Activated gamma-delta T cell (primary cell): ENCODE measurements around the gene GRID2.

Experiments
- DNase-seq: peaks from one replicate; lab custom pipeline; 2025; lab: John Stamatoyannopoulos, UW

GRID2 gene

DNA sequence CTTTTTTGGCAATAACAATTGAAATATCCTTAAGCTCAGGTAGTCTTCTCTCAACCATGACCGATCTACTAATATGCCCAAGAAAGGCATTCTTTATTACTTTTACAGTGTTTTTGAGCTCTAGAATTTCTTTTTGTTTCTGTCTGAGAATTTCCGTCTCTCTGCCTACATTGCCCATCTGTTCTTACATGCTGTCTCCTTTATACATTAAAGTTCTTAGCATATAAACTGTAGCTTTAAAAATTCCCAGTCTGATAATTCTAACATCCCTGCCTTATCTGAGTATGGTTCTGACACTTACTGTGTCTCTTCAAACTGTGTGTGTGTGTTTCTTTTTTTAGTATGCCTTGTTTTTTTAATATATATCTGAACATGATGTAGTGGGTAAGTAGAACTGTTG is 658.1 kb downstream of the GRID2 start:
- DNase-seq = no peak

DNA sequence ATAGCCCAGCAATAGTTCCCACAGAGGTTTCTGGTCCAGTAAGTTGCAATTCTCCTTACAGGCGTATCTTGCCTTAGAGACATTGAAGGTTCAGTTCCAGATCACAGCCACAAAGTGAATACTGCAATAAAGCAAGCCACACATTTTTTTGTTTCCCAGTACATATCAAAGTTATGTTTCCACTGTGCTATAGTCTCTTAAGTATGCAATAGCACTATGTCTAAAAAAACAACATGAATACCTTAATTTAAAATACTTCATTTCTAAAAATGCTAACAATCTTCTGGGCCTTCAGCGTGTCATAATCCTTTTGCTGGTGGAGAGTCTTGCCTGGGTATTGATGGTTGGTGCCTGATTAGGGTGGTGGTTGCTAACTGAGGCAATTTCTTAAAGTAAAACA is 659.1 kb downstream of the GRID2 start:
- no peak for DNase-seq

DNA sequence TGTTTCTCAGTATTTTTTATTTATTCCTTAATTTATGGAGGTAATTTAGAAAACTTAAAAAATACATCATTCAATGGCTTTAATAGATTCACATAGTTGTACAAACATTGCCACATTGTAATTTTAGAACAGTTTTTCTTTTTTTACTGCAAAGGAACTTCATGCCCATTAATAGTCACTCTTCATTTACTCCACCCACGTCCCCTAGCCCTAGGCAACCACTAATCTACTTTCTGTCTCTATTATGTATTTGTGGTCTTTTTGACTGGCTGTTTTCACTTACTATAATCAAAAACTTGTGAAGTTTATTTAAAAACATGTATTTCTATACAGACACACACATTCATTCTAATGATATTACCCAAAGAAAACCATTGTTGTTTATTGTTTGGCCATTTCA is 664.8 kb downstream of the GRID2 start:
- no peak for DNase-seq

DNA sequence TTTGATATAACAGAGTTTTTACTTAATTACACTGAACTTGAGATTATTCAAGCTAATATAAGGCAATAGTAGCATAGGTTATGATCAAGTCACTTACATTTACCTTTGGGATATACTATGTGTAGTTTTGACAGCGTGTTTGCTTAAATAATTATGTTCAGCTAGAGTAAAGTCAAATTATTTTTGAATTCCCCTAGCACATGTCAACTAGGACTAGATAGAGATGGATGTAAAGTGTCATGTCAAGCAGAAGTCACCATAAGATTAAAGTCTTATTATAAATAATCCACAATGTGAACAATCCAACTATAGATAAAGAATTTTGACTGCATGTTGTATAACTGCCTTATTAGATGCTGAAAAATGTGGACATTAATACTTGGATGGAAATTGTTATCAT is 665.2 kb downstream of the GRID2 start:
- no peak for DNase-seq

DNA sequence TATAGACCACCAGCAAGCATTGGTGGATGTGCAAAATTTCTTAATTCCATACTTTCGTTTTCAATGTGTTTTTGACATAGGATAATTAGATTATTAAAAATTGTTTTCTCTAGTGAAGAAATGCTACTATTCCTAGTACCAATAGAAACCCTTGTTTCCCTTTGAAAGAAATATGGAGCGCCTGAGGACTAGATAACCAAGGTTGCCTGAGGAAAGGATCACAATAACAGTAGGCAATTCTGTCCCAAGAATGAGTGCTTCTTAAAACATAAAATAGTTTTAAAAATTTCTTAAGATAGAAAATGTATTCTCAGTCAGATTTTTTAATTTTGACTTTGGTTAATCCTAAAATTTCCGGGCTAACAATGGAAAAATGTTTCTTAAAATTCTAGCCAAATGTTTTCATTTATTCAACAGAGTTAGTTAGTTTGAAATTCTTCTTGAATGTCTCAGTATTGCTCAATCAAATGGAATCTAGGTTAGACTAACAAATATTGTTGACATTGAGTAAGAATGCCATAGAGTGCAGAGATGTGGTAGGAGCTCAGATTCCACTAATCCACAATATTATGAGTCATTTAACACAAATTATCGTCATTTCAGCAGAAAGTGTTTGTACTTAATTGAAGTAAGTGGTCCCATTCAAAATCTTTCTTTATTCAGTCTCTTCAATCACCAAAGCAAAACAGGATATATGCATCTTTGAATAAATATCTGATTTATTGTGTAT is 666.0 kb downstream of the GRID2 start:
- DNase-seq = no peak

DNA sequence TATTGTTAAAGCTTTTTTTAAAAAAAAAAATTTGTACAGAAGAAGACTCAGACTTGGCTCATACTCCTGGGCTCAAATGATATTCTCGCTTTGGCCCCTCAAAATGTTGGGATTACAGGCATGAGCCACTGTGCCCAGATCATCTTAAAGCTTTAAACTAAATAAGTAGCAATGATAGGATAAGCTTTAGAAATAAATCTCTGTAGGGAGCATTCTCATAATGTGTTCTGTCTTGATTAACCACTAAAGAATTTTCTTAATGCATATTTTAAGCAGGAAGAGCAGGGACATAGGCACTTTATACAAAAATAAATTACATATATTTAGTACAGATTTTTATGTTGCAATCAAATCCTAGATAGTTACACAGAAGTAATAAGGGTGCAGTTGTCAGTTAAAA is 667.2 kb downstream of the GRID2 start:
- DNase-seq = no peak

DNA sequence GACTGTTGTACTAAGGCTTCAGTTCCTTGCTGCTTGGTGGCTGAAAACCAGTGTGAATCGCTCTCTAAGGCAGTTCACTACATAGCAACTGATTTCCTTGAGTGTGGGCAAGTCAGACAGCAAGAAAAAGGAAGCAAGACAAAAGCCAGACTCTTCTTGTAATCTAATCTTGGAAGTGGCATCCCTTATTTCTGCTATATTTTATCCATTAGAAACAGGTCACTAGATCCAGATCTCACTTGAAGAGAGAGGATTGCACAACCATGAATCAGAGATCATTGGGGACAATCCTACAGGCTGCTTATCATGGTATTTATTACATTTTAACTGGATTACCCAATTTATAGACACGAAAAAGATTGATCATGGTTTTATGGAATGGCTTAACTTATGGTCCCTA is 684.5 kb downstream of the GRID2 start:
- DNase-seq = no peak

DNA sequence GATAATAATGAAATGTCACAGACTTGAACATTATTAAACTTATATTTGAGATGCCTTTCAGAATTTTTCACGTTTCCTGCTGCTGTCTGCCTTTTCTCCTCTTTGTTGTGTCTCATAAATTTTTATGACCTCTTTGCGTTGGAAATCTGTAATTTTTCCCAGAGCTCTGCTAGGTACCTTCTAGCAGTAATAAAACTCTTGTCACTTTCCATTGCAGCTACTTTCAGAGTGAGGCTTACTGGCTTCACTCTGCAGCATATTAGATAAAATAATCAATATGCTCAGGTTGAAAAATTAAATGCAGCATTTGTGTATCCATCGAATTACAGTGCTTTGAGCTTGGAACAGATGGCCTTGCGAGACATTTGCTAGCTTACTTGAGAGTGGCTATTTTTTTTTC is 689.0 kb downstream of the GRID2 start:
- DNase-seq = no peak

DNA sequence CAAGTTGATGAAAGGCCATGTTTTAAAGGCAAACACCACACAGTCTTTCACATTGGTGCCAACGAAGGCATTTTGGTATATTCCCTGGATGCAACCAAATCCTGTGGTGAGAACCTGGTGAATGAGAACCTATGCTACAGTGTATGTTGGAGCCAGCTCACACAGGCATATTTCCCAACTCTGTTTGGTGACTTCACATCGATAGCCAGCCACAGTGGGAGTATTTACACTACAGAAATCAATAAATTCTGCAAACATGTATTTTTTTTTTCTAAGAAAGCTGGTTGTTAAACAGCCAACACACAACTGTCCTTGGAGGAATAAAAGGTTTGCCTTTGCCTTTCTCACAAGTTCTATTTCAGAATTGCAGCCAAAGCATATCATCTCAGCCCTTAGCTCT is 691.0 kb downstream of the GRID2 start:
- DNase-seq = no peak

DNA sequence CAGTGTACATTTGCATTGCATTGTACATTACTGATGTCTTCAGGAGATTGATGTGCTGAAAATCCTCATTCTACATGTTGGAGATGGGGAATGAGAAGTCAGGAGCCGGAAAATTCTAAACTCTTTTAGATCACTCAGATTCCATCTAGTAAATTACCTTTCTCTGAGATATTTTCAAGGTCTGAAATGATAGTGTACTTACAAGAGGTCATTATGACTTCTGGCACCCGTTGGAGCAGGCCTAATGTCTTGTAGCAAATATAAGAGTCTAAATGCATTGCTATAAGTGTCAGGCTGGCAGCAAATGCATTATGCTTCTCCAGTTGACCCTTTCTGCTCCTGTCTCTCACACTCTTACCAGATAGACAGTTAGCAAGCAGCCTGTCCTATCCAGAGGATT is 692.8 kb downstream of the GRID2 start:
- DNase-seq = no peak

DNA sequence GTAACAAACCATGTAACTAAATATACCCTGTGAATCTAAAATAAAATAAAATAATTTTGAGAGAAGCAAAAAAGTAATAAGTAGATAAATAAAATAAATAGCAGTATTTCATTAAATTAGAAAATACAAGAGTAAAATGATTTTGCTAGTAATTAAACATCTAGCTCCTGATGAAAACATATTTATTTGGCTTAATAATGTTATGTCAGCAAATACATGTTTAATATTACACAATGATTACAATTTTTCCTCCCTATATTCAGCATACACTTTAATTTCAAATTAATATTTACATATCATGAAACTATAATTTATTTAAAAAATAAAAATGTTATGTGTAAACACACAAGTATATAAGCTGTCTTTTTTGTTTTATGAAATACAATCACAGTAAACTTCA is 697.1 kb downstream of the GRID2 start:
- no peak for DNase-seq

DNA sequence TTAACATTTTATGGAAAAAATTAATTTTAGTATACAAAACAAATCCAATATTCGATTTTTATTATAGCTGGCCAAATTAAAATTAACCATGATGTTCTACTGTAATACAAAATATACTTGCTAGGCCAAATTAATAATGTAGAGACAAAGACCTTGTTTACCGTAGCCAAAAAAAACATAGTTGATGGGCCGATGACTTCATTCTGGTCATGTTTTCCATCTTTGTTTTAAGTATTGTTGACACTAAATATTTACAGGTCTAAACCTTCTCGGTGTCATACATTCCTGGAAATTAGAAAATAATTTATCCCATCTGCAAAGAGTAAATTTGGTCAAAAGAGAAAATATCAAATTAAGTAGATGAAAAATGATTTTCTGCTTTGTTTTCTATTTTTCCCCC is 698.5 kb downstream of the GRID2 start:
- no peak for DNase-seq

DNA sequence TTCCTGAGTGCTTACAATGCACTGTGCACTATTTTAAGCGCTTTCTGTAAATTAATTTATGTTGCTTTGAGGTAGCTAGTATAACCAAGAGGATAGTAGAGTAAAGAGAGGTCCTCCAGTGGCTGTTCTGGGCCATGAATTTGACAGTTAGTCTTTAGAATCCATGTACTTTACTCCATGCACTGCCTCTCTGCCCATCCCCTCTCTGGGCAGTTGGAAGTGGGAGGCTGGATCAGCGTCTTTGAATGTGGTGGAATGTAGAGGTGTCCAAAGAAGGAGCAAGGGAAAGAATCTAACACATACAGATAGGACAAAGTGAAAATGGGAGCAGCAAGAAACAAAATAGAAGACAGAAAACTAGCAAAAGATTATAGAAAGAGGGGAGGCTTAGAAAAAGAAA is 712.6 kb downstream of the GRID2 start:
- DNase-seq = no peak

DNA sequence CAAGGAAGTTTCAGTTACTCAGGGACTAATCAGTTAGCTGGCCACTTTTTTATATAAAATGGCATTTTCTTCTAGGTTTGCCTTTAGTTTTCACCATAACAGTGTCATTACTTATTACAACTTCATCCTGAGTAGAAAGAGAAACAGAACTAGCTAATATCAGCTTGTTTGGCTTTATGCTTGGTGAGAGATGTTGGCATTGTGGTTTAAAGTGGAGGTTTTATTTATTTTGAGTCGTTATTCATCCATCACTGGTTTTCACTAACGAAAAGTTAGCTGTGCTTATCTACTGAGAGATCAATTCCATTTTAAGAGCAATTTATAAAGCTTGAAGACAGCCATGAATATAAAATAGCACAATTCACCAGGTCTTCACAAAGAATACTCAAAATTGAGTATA is 714.5 kb downstream of the GRID2 start:
- no peak for DNase-seq

DNA sequence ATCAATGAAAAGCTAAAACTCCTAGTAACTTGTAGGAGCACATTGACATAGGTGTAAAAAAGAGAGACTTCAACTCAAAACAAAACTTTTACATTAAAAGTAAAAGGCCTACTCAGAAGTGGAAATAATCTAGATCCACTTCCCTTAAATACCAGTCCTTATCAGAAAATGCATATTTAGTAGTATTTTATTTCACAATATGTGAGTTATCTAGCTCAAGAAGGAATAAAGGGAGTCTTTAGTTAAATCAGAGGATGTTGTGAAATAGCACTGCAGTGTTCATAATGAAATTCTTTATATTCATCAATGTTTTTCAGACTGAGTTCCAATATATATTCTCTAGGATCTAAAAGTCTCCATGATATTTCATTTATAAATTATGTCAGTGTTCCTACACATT is 715.0 kb downstream of the GRID2 start:
- no peak for DNase-seq

DNA sequence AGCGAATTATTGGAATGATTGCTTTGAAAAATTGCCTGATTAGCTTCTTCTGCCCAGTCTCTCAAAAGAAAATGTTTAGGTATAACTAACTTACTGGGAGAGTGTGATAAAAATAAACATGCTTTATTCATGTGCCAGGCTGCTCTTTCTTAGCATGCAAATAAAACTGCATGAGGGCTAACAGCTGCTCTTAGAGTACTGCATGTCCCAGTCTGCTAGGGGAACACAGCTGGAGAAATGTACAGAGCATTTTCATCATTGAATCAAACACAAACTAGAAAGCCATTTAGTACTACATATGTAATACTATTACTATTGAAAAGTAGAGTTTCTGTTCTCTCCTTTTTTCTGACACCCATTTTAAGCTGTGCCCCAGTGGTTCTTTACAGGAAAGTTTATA is 726.0 kb downstream of the GRID2 start:
- no peak for DNase-seq

DNA sequence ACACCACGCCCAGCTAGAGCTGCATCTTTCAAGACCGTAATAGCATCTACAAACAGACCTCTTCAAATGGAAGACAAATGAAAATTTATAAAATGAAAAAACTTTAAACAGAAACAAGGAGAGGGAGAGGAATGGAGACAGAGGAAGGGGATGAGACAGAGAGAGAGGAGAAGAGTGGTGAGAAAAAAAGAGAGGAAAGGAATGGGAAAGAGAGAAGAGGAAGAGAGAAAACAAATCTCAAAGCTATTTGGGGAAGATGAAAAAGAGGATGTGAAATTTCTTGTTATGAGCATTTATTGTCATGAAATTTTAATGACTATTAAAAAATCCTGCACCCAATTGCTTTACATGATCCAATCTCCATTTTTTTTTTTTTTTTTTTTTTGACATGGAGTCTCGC is 726.9 kb downstream of the GRID2 start:
- DNase-seq = no peak

DNA sequence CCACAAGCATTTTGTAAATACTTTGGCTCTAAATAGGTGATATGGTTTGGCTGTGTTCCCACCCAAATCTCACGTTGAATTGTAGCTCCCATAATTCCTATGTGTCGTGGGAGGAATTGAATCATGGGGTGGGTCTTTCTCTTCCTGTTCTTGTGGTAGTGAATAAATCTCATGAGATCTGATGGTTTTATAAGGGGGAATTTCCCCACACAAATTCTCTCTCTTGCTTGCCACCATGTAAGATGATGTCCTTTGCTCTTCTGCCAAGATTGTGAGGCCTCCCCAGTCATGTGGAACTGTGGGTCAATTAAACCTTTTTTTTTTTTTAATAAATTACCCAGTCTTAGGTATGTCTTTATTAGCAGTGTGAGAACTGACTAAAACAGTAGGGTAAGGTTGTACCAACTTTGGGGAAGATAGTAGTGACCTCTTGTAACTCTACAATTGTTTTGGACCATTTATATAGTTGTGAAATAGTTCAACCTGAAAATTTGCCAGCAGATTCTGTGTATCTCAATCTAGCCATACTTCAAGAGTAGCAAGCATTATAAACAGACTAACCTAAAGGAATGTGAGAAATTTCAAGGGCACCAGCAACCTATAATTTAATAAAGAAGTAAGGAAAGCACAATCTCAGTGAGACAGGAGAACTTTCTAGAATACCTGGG is 727.8 kb downstream of the GRID2 start:
- DNase-seq = no peak

DNA sequence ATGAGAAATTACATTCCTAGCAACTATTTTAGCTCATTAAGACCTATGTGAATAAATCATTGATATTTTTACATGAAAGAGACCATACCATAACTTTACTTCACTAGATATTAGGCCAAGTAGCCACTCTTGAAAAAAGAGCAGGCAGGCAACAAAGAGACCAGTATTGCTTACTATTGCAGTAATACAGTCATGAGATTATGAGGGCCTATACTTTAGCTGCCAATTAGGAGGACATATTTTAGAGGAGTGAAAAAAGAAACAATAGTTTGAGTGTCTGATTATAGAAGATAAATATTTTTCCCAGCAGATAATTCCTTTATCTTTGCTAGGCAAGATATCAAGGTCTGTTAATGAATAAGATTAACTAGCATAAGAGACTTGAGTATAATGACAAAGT is 739.0 kb downstream of the GRID2 start:
- no peak for DNase-seq

DNA sequence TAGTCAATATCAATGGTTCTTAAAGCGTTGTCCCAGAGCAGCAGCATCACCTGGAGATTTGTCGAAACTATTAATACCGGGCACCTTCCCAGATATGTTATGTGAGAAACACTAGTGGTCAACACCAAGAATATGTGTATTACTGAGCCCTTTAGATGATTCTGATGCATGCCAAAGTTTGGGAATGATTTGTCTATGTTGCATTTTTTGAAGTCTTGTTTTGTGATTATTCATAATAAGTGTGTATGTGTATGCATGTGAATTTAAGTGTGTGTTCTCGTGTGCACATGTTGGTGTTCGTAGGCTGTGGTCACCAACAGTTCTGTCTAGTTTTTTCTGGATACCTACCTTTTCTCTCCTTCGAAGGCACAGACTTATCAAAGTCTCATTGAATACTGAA is 749.4 kb downstream of the GRID2 start:
- DNase-seq = no peak

DNA sequence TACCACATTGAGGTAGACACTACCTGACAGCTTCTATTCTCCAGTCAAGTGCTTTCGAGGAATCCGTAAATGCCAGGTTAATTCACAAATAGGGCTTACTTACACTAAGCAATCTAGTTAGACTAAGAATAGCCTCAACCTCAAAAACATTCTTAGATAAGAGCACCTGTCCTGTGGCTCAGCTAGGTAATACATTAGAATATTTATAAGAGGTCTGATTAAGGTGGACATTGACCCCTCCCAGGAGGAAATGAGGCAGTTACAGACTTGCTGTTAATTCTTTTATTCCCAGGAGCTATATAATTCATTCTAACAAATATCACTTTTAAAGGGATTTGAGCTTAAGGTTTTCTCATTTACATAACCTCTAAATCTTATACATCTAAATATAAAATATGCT is 758.1 kb downstream of the GRID2 start:
- no peak for DNase-seq

DNA sequence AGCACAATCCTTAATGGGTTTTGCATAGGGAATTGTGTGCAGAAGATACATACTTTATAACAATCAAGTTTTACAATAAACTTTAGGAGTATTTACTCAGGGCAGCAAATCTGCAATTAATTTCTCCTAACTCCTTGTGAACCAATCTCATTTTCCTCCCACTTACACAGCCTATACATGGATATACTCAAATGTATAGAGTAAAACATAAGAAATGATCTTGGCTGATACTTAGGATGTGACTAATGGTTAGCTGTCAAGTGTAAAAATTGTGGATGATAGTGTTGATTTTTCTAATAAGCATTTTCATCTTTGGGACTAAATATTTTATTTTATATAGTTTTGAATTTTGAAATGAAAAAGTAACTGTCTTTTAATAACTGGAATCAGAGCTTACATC is 759.6 kb downstream of the GRID2 start:
- DNase-seq = no peak

DNA sequence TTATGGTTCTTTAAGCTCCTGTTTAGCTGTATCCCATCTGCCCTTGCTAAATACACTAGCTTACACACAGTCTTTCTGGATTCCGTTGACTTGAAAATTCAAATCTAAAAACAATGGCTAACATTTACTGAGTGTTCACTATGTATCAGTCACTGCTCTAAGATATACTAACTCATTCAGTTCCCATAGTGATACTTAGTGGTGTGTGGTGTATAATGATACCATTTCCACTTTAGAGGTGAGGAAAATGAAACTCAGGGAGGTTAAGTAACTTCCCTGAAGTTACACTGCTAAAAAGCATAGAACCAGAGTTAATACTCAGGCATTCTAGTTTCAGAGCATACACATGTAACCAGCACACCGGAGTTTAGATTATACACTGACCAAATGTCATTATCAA is 762.0 kb downstream of the GRID2 start:
- no peak for DNase-seq

DNA sequence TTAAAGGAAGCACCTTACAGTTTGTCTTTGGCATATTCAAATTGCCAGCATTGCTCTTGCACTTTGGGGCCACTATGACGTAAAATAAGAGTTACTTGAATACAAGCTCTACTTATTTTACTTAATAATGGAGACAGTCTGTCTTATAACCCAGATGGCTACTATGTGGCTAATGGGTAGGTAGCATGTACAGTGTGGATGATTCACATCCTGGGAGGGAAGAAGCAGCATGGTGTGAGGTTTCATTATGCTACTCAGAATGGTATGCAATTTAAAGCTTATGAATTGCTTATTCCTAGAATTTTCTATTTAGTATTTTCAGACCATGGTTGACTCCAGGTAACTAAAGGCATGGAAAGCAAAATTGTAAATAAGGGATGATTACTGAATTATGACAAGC is 763.0 kb downstream of the GRID2 start:
- no peak for DNase-seq
